Stimulated activated CD8-positive, alpha-beta memory T cell treated with anti-CD3 and anti-CD28 coated beads, Interleukin-15, amount 100 ng/mL, for 24 hours (primary cell): ENCODE results near the gene MED16.

Source experiments
- DNase-seq: peaks from one replicate; pipeline ENCODE4 v3.0.0-alpha.2; 2020; ENCODE audit warnings: low read depth

Gene MED16

DNA sequence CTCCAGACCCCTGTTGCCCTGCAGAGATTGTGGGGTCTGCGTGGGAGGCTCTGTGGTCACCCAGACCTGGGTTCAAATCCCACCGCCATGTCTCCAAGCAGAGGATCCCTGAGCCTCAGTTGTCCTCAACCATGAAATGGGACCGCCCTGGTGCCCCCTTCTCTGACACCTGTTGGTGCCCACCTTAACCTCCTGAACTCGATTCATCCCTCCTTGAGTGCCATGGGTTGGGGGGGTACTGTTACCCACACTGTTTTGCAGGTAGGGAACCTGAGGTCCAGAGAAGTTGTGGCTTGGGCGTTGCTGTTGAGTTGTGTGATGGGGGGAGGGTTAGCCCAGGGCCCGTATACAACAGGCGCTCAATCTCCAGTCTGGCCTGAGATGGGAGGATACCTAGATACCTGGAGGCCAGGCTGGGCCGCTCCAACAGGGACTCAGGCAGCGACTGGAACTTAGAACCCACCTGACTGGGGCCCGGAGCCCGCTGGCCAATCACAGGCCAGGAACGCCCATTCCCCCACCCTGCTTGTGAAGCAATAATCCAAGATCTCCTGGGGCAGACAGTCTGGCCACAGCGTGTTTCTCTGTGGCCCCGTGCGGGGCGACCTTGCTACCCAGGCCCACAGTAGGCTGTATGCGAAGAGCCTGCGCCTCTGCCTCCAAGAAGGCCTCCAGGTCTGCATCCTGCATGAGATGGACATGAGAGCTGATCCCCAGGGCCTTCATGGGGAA is 35.6 kb upstream of the MED16 start:
- DNase-seq, result no peak

DNA sequence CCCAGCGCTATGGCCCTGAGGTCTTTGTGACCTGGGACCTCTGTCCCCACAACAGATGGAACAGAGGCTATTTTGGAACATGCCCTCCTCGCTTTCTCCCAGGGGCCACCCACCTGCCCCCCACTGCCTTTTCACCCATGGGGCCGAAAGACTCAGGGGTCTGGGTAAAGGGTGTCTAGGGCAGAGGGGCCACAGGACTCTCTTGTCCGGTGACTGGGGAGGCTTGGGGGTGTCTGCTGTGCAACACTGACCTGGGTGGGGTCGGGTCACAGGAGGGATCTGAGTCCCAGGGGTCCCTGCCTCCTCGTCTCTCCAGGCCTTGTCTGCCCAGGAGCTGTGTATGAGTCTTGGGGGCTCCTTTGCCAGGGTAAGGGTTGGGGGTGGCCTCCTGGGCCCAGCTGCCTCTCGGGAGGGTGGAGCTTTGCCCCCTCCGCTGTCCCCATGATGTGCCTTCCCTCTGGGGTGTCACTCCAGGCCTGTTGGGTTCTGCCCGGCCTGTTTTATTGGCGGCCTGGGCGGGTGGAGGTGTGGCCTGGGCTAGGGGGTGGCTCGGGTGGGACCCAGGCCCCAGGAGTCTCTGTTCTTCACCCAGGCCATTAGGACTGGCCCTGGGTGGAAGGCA is 34.9 kb upstream of the MED16 start:
- DNase-seq, result no peak

DNA sequence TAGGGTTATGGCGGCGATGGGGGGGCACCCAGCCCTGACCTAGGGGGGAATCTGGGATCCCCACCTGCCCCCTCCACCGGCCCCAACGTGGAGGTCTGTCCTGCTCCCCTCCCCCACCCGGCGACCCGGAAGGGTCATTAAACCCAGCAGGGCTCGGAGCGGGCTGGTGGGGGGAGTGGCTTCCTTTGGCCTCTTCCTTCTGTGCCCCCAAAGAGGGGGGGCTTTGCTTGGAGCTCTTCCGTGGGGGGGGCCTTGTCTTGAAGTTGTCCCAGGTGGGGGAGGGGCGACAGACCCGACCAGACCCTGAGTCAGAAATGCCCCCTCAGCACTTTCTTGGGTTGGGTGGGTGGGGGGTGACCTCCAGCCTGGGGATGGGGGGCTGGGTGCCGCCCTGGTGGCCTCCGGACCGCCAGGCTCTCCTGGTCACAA is 34.4 kb upstream of the MED16 start:
- DNase-seq, result no peak

DNA sequence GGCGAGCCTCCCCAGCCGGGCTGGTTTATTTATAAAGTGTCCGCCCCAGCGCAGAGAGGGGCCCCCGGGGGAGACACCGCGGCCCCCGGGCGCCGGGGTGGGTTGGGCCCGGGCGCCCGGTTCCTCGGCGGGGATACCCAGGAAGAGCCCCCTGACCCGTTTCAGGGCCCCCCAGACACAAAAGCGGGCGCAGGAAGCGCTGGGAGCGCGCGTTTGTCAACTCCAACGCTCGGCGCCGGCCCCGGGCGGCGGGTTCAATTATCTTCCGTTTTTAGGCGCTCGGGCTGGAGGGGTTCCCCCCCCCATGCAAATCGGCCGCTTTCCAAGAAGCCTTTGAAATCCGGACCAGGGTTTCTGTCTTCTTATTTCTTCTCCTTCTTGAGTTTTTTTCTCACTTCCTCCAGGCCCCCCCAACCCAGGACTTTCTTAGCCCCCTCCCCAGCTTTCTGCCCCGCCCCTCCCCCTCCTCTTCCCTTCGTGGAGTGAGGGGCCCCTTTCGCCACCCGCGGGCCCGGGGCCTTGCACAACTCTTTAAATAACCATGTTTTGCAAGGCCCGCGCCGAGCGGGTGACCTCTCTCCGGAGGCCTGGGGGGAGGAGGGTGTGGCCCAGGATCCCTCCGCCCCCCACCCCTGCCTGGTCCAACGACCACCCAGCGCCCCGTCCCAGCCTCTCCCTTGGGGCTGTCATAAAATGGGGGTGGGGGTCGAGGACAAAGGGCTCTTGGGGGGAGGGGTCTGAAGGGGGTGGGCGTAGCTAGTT is 33.8 kb upstream of the MED16 start:
- DNase-seq, result no peak

DNA sequence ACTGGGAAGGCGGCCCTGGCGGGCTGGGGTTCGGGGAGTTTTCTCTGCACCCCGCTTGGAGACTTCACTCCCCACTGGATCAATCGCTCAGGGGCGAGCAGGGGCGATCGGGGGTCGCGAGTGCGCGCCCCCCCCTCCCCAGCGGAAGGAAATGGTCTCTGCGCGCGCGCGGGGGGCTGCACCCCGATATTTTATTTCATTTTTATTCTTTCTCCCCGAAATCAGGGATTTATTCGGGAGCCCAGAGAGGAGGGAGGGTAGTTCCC is 33.3 kb upstream of the MED16 start:
- no peak for DNase-seq

DNA sequence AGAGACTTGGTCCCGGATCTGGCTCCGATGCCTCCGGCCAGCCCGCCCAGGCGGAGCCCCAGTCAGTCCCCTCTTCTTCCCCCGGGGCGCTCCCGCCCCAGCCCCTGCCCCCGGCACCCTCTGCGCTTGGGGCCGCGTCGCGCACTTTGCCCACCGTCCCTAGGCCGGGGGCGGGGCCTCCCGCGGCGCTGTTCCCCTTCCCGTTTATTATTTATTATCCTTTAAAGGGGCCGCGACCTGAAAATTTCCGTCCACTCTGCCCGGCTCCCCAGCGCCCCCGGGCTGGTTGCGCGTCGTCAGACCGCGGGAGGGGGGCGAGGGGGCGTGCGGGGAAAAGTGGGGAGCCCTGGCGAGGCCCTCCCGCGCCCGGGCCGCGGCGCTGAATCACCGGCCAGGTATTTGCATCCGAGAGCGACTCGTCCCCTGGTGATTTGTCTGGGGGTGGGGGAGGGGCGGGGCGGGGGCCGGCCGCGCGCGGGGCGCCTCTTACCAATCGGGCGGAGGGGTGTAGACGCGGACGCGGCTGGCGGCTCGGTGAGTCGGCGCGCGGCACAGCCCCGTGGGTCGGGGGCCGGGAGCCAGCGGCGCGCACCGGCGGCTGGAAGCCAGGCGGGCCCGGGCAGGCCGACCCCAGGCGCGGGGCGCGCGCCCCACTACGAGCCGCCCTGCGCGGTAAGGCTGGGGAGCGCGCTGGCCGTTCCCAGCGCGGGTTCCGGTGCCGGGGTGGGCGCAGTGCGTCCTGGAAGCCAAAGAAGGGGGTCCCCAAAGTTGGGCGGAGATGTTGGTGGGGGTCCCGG is 32.7 kb upstream of the MED16 start, which contains the start of gene ARID3A:
Gene ARID3A, plus strand, starts transcription at position 510 of the 797 bp plus-strand sequence. CDS start 3,494 bp downstream, outside the sequence.
- peak; percentile 55 for DNase-seq

DNA sequence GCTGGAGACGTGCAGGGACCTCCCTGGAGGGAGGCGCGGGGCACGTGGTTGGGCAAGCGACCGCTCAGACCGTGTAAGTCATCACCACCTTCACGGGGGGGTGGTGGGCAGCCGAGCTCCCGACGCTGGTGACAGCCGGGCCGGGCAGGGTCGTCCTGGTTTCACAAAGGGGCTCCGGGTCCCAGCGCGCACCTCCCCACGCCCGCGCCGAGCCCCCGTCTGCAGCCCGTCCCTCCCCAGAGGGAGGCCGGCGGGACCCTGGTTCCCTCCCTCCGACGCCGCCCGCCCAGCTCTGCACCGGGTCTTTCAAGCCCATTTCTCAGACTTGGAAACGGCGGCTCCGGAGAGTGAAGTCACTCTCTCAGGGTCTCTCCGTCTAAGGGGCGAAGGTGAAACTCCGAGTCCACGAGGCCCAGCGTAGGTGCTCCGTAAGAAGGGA is 32.1 kb upstream of the MED16 start:
- no peak for DNase-seq

DNA sequence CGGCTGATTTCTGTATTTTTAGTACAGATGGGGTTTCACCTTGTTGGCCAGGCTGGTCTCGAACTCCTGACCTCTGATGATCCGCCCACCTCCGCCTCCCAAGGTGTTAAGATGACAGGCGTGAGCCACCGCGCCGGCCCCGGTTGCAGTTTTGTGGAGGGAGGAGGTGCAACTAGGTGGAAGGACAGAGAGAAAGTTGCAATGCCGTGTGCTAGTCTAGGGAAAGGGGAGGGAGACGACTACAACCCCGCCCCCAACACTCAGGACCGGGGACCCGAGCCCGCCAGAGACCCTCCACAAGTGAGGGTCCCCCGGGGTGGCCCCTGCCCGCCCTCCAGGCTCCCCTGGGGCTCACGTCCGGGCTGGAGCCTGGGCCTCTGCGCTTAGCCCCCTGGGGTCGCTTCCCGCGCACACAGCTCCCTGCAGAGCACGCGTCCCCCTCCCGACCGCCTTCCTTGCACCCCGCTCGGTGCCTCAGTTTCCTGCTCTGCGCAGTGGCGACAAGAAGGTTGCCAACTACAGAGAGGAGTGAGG is 31.6 kb upstream of the MED16 start:
- DNase-seq, result no peak

DNA sequence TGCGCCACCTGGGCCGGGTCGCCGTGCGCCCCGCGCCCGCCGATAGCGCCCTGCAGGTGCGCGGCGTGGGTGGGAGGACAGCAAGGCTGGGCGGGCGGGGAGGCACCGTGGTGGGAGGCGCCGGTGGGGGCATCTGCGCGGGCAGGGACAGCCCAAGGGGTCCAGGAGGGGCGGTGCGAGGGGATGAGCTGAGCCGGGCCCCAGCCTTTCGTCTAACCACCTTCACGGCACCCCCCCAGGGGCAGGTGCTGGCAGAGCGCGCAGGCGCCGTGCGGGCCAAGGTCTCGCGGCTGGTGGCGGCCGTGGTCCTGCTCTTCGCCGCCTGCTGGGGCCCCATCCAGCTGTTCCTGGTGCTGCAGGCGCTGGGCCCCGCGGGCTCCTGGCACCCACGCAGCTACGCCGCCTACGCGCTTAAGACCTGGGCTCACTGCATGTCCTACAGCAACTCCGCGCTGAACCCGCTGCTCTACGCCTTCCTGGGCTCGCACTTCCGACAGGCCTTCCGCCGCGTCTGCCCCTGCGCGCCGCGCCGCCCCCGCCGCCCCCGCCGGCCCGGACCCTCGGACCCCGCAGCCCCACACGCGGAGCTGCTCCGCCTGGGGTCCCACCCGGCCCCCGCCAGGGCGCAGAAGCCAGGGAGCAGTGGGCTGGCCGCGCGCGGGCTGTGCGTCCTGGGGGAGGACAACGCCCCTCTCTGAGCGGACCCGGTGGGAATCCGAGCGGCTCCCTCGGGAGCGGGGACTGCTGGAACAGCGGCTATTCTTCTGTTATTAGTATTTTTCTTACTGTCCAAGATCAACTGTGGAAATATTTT is 27.3 kb upstream of the MED16 start:
- no peak for DNase-seq

DNA sequence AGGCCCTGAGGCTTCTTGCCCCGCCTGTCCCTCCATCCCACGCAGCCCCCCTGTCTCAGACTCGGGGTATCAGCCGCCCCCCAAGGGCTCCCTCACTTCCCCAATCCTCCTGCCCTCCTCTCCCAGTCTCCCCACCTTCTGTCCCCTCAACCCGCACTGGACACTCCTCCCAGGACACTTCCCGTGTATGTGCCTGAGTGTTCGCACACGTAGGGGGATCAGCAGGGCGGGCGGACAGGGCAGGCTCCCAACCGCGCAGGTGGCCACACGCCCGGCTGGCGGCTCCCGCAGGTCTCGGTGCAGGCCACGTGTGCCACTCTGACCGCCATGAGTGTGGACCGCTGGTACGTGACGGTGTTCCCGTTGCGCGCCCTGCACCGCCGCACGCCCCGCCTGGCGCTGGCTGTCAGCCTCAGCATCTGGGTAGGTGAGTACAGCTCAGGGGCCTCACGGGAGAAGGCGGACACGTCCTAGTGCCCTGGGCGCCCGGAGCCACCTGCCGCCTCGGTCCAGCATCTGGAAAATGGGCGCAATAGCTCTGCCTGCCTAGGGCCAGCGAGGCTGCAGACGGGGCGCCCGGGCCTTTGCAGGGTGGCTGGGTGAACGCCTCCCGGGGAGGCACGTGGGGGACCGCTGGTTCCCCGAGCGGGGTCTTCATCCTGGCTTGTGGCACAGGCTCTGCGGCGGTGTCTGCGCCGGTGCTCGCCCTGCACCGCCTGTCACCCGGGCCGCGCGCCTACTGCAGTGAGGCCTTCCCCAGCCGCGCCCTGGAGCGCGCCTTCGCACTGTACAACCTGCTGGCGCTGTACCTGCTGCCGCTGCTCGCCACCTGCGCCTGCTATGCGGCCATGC is 26.4 kb upstream of the MED16 start:
- no peak for DNase-seq

DNA sequence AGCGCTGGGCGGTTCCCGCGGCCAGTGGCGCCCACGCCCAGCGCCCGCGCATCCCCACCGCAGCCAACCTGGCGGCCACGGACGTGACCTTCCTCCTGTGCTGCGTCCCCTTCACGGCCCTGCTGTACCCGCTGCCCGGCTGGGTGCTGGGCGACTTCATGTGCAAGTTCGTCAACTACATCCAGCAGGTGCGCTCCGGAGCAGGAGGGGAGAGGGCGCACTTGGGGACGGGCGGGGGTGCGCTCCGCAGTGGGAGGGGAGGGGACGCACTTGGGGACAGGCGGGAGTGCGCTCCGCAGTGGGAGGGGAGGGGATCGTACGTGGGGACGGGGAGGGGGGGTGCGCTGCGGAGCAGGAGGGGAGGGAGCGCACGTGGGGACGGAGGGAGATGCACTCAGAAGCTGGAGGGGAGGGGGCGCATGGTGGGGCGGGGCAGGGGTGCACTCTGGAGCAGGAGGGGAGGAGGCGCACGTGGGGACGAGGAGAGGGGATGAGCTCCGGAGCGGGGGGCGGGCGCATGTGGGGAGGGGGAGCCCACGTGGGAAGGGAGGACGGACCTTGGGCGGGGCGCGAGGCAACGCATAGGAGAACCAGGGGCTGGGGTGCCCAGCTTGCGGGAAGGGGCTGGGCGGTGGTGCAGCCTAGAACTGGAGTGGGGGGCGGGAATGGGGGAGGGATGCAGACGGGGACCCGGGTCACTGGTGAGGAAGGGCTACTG is 25.7 kb upstream of the MED16 start:
- no peak for DNase-seq

DNA sequence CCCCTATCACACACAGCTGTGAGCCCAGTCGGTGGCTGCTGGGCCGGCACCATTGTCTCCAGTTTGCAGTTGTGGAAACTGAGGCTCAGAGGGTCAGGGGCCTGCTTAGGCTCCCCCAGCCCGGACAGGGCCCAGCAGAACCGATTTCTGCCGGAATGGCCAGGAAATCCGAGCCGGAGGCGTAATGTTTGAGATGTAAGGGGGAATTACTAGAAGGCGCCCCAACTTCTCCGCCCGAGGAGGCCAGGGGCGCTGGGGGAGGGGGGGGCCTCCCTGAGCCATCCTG is 25.1 kb upstream of the MED16 start:
- no peak for DNase-seq

DNA sequence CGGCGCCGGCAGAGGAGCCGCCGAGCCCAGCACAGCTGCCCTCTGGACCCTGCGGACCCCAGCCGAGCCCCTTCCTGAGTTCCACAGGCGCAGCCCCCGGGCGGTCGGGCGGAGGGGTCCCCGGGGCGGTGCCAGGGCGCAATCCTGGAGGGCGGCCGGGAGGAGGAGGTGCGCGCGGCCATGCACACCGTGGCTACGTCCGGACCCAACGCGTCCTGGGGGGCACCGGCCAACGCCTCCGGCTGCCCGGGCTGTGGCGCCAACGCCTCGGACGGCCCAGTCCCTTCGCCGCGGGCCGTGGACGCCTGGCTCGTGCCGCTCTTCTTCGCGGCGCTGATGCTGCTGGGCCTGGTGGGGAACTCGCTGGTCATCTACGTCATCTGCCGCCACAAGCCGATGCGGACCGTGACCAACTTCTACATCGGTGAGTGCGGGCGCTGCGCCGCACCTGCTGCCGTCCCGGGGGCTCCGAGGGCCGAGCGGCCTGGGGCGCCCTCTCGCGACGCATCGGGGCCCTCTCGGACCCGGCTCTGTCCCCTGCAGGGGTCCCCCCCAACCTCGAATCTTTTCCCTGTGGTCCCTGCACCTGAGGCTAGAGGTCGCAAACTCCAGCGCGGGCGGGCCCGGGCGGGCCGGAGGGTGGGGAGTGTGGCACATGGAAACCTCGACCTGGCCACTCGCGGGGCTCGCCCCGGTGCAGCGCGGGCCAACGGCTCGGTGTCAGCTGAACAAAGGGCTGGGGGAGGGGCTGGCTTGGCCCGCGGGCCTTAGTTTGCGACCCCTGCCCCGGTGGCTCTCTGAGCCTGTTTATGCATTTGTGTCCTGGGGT is 24.6 kb upstream of the MED16 start, which contains the start of gene KISS1R:
Gene KISS1R, plus strand, starts transcription at position 11 of the 829 bp plus-strand sequence. Its CDS starts 170 bp downstream, at position 181.
- no peak for DNase-seq

DNA sequence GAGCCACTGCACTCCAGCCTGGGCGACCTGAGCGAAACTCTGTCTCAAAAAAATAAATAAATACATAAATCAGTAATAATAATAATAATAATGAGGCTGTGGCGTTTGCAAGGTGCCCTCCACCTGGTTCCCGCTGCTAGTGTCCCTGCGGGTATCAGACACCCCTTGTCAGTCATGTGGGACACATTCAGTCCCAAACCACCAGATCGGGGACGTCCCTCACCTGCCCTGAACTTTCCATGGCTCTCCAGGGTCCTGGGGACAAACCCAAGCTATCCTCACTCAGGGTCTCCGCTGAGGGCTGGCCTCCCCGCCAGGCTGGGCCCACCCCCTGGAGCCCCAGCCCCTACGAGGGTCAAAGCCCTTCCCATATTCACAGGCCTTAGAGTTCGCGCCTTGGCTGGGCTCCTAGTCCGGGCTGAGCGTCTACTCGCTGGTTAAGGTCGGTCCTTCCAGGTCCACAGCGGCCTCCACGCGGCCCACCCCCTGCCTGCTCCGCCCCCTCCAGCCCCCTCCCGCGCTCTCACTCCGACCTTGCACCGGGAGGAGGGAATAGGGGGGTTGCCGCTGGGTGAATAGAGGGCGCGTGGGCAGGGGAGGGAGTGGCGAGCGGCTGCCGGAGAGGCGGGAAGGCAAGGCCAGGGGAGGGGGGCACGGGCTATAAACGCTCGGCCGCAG is 23.8 kb upstream of the MED16 start:
- no peak for DNase-seq

DNA sequence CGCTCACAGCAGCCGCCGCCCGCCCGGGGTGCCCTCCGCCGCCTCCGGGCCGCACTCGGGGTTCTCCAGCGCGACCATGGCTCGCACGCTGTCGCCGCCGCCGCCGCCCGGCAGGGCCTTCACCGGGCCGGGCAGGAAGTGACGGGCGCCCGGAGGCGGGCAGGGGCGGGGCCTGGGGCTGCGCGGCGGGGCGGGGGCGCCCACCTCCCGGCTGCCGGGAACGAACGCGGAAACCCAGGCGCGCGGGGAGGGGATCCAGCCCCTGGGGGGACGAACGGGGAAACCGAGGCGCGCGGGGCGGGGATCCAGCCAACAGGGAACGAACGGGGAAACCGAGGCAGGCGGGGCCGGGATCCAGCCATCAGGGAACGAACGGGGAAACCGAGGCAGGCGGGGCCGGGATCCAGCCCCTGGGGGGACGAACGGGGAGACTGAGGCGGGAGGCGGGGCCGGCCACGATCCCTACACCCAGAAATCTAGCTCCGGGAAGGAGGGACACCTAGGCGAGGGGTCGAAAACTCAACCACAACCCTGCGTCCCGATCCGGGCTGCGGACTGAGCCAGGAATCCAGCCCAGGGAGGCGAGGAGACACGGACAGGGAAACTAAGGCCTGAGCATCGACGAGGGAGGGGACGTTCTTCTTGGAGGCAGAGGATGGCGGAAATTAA is 20.2 kb upstream of the MED16 start, which contains the start of gene R3HDM4:
Gene R3HDM4, minus strand, starts transcription at position 140 of the 669 bp plus-strand sequence. Its CDS starts 62 bp downstream, at position 78.
- peak; percentile 69 for DNase-seq

DNA sequence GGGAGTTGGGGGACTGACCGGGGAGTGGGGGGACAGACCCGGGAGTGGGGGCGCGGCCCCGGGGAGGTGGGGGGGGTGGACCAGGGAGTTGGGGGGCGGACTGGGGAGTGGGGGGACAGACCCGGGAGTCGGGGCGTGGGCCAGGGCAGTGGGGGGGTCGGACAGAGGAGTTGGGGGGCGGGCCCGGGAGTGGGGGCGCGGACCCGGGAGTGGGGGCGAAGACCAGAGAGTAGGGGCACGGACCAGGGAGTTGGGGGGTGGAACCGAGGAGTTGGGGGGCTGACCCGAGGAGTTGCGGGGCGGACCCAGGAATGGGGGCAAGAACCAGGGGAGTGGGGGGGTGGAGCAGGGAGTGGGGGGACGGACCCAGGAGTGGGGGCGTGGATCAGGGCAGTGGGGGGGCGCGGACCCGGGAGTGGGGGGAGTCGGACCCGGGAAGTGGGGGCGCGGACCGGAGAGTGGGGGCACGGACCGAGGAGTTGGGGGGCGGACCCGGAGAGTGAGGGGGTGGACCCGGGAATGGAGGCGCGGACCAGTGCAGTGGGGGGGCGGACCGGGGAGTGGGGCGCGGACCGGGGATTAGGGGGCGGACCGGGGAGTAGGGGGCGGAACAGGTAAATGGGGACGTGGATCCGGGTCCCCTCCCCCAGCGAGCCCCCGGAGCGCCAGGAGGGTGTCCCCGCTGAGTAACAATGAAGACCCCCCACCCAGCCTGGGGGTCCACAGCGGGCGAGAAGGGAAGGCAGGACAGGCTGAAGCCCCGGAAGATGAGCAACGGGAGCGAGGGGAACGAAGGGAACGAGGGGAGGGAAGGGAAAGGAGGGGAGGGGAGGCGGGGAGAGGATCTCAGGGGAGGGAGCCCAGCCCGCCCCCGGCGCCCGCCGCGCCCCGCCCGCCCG is 19.4 kb upstream of the MED16 start:
- DNase-seq, result no peak
